SU-DHL-6 (cell line): ENCODE results near the gene LSM2.

Experiments
- H2AFZ ChIP-seq: fragments of 200-600 bp; sonication (generic); 2 replicates; pipeline ENCODE4 v1.6.1; 2014; ENCODE audit warnings: low read depth, mild to moderate bottlenecking, moderate library complexity, mixed read lengths, antibody characterized with exemption, low read length; ENCODE audit not compliant: severe bottlenecking
- H3F3A ChIP-seq: fragments of 200-600 bp; shearing (Covaris generic); 2 replicates; pipeline ENCODE4 v1.6.0; 2016; ENCODE audit warnings: antibody characterized with exemption, mild to moderate bottlenecking; ENCODE audit not compliant: insufficient read depth
- H3K27ac ChIP-seq: fragments of 200-600 bp; sonication (generic); 2 replicates; pipeline ENCODE4 v1.5.1; 2016; ENCODE audit warnings: low read depth, mild to moderate bottlenecking, low read length, moderate library complexity, mixed read lengths
- H3K27me3 ChIP-seq: fragments of 200-600 bp; sonication (generic), shearing (Covaris generic); 2 replicates; pipeline ENCODE4 v1.6.0; 2014; ENCODE audit warnings: mild to moderate bottlenecking, low read length
- H3K36me3 ChIP-seq: fragments of 200-600 bp; sonication (generic); 2 replicates; pipeline ENCODE4 v1.6.1; 2014; ENCODE audit warnings: mild to moderate bottlenecking, low read length, mixed read lengths
- H3K4me2 ChIP-seq: fragments of 300-600, 200-600 bp; shearing (Covaris generic), sonication (generic); 2 replicates; pipeline ENCODE4 v1.6.0; 2014; ENCODE audit warnings: low read length, low read depth, mild to moderate bottlenecking; ENCODE audit not compliant: poor library complexity, severe bottlenecking
- H3K4me3 ChIP-seq: fragments of 200-600 bp; sonication (generic); 2 replicates; pipeline ENCODE4 v1.5.1; 2014; ENCODE audit warnings: antibody characterized with exemption, low read length, mild to moderate bottlenecking, mixed read lengths; ENCODE audit not compliant: insufficient read depth, poor library complexity, severe bottlenecking
- H3K79me2 ChIP-seq: fragments of 200-600 bp; sonication (generic); 2 replicates; pipeline ENCODE4 v1.6.1; 2014; ENCODE audit warnings: mild to moderate bottlenecking, low read length, moderate library complexity; ENCODE audit not compliant: insufficient read depth
- H3K9ac ChIP-seq: fragments of 200-600 bp; sonication (generic); 2 replicates; pipeline ENCODE4 v1.7.0; 2014; ENCODE audit warnings: mild to moderate bottlenecking, low read length
- H3K9me2 ChIP-seq: fragments of 200-600 bp; sonication (generic); replicated peaks from 2 replicates; pipeline ENCODE4 v1.6.1; 2014; ENCODE audit warnings: low read length; ENCODE audit not compliant: insufficient read depth
- H3K9me3 ChIP-seq: fragments of 200-600 bp; sonication (generic); 2 replicates; pipeline ENCODE4 v1.6.1; 2014; ENCODE audit warnings: low read length, mixed read lengths; ENCODE audit not compliant: insufficient read depth
- H4K20me1 ChIP-seq: fragments of 200-600 bp; sonication (generic); 2 replicates; pipeline ENCODE4 v1.6.1; 2014; ENCODE audit warnings: low read depth, mild to moderate bottlenecking, antibody characterized with exemption, low read length, moderate library complexity, mixed read lengths
- EZH2phosphoT487 ChIP-seq: fragments of 200-600 bp; sonication (generic), shearing (Covaris generic); conservative IDR thresholded peaks from 2 replicates; pipeline ENCODE4 v1.6.1; 2018; ENCODE audit warnings: mild to moderate bottlenecking, antibody characterized with exemption, low read length, moderate library complexity, mixed read lengths
- TF ChIP-seq, protein P1 (sequence below): fragments of 200-600 bp; sonication (generic); IDR thresholded peaks from one replicate; pipeline ENCODE4 v1.5.1; 2017; ENCODE audit warnings: antibody characterized with exemption, mild to moderate bottlenecking, low read length, moderate library complexity; ENCODE audit not compliant: insufficient read depth, poor library complexity, severe bottlenecking

The LSM2 gene

GRCh38 chr6:31775184-31775583 is 31.6 kb downstream of the LSM2 start:
- Histone ChIP-seq H3K9ac (no peak overlapping the region), H3K36me3 (no peaks in the 10 kb centered on the region), H4K20me1 (no peaks in the 10 kb centered on the region), H3K79me2 (no peaks in the 10 kb centered on the region), H3K4me3 (no peak overlapping the region), H3K27me3 (no peaks in the 10 kb centered on the region), H3F3A (no peaks in the 10 kb centered on the region; the same call in 1 of the 2 replicates), H3K9me2 (no peaks in the 10 kb centered on the region), H3K4me2 (no peak overlapping the region), H2AFZ (no peak overlapping the region), H3K27ac (no peak overlapping the region), H3K9me3 (no peaks in the 10 kb centered on the region)
- TF ChIP-seq, protein P1, sequence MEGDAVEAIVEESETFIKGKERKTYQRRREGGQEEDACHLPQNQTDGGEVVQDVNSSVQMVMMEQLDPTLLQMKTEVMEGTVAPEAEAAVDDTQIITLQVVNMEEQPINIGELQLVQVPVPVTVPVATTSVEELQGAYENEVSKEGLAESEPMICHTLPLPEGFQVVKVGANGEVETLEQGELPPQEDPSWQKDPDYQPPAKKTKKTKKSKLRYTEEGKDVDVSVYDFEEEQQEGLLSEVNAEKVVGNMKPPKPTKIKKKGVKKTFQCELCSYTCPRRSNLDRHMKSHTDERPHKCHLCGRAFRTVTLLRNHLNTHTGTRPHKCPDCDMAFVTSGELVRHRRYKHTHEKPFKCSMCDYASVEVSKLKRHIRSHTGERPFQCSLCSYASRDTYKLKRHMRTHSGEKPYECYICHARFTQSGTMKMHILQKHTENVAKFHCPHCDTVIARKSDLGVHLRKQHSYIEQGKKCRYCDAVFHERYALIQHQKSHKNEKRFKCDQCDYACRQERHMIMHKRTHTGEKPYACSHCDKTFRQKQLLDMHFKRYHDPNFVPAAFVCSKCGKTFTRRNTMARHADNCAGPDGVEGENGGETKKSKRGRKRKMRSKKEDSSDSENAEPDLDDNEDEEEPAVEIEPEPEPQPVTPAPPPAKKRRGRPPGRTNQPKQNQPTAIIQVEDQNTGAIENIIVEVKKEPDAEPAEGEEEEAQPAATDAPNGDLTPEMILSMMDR = no peak

GRCh38 chr6:31771992-31772358 is 34.8 kb downstream of the LSM2 start:
- Histone ChIP-seq H3K4me3 (no peak overlapping the region), H3F3A (no peaks in the 10 kb centered on the region; the same call in 1 of the 2 replicates), H3K9me2 (no peaks in the 10 kb centered on the region), H2AFZ (no peak overlapping the region), H3K4me2 (no peak overlapping the region), H3K9me3 (no peaks in the 10 kb centered on the region), H3K27ac (no peak overlapping the region), H4K20me1 (no peaks in the 10 kb centered on the region), H3K36me3 (no peaks in the 10 kb centered on the region), H3K9ac (no peak overlapping the region), H3K79me2 (no peaks in the 10 kb centered on the region), H3K27me3 (no peaks in the 10 kb centered on the region)
- TF ChIP-seq, protein P1 = no peak
- no peak for TF ChIP-seq EZH2phosphoT487

DNA sequence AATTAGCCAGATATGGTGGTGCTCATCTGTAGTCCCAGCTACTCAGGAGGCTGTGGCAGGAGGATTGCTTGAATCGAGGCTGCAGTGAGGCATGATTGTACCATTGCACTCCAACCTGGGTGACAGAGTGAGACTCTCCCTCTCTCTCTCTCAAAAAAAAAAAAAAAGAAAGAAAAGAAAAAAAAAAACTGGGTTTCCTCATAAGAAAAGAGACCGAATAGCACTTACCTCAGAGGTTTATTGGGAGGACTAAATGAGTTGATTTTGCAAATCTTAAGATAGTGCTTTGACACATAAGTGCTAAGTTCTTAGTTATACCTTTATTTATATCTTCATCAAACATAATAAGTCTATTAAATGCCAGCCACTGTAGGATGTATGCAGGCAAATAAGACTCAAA is 35.9 kb downstream of the LSM2 start:
- H2AFZ ChIP-seq = no peak overlapping the region
- no peaks in the 10 kb centered on the region for H3K79me2 ChIP-seq
- H3F3A ChIP-seq = no peaks in the 10 kb centered on the region; the same call in 1 of the 2 replicates
- no peak overlapping the region for H3K27ac ChIP-seq
- H4K20me1 ChIP-seq = no peaks in the 10 kb centered on the region
- H3K36me3 ChIP-seq = no peaks in the 10 kb centered on the region
- H3K9ac ChIP-seq = no peak overlapping the region
- no peak overlapping the region for H3K4me3 ChIP-seq
- TF ChIP-seq EZH2phosphoT487 = no peak
- TF ChIP-seq, protein P1 = no peak
- no peak overlapping the region for H3K4me2 ChIP-seq
- no peaks in the 10 kb centered on the region for H3K27me3 ChIP-seq
- H3K9me2 ChIP-seq = no peaks in the 10 kb centered on the region
- H3K9me3 ChIP-seq = no peaks in the 10 kb centered on the region
